Ascending aorta (tissue), 2 donors: ENCODE data around the gene DPP8. TPM values are rescaled to one million over a fixed set of nuclear protein-coding genes. Genes with fewer than 3 reads are reported as not detected.

ENCODE experiments used
- DNase-seq, 2 donors: peaks; one replicate each; pipeline ENCODE4 v3.0.0-alpha.2; 2019; ENCODE audit warnings: low spot score in 2 of 2
- H3K27ac ChIP-seq, 2 donors: fragments of 200-600 bp; sonication (generic); one replicate each; pipeline ENCODE4 v1.5.1; 2016 to 2017; ENCODE audit warnings: mild to moderate bottlenecking in 1 of 2
- H3K27me3 ChIP-seq: fragments of 200-600 bp; sonication (generic); one replicate; pipeline ENCODE4 v1.5.1; 2017
- H3K36me3 ChIP-seq, 2 donors: fragments of 200-600 bp; sonication (generic); one replicate each; pipeline ENCODE4 v1.5.1; 2016
- H3K4me1 ChIP-seq, 2 donors: fragments of 200-600 bp; sonication (generic); one replicate each; pipeline ENCODE4 v1.5.1; 2016 to 2017; ENCODE audit warnings: mild to moderate bottlenecking in 1 of 2
- H3K4me3 ChIP-seq, 2 donors: fragments of 200-600 bp; sonication (generic); one replicate each; pipeline ENCODE4 v1.5.1; 2016 to 2017; ENCODE audit warnings: mild to moderate bottlenecking in 1 of 2
- H3K9me3 ChIP-seq, 2 donors: fragments of 200-600 bp; sonication (generic); one replicate each; pipeline ENCODE4 v1.5.1; 2016
- intact Hi-C: fragments of 100-400 bp; cut with DNase I; formaldehyde crosslinking; loops from one replicate; pipeline ENCODE4 v1.15.1; 2023
- total RNA-seq: library from RNA; depleted of rRNA; stranded (reverse); fragments of >200 nt; gene quantifications from one replicate; pipeline ENCODE4 v1.1.0, GENCODE V29; 2016
- TF ChIP-seq, protein P1 (sequence below), 3 experiments: fragments of 200-600 bp in 2 of 3; fragments of 450-650 bp in 1 of 3; sonication (generic) in 2 of 3; IDR thresholded peaks; one replicate each; pipeline ENCODE4 v1.5.1; 2016 to 2019; ENCODE audit warnings: antibody characterized with exemption in 3 of 3, mild to moderate bottlenecking in 1 of 3, moderate library complexity in 1 of 3

Gene DPP8
- total RNA-seq, 1 donor from 2014 or later, result 69.0 TPM

DNA sequence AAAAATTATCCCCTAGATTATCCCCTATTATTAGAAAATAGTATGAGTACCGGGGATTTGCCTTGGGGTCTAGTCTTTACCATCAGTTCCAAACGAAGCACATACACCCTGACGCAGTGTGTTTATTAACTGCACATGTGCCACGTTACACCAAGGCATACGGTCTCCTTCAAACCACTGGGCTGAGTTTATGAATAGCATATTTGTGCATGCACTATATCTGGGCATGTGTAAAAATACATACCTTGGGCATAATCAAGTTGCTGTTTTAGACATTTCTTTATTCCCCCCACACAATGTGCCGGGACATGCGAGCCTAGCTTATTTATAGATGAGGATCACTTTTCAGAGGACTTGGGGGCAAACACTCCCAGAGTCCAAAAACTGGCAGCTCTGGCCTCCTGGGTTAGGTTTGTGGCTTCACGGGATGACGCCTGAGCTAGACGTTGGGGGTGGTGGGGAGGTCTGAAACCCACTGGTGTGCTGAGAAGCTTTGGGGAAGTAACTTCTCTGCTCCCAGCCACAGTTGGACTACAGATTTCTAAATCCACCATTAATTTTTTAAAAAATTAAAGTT is 111.0 kb downstream of the DPP8 start:
- intact Hi-C loops, result no loop called here
- no peaks in the 10 kb centered on the region for H3K27me3 ChIP-seq
- H3K36me3 ChIP-seq, result no peaks in the 10 kb centered on the region
- DNase-seq, result no peak
- no peak overlapping the region for H3K4me3 ChIP-seq
- no peaks in the 10 kb centered on the region for H3K9me3 ChIP-seq
- no peak overlapping the region for H3K27ac ChIP-seq
- TF ChIP-seq, protein P1, sequence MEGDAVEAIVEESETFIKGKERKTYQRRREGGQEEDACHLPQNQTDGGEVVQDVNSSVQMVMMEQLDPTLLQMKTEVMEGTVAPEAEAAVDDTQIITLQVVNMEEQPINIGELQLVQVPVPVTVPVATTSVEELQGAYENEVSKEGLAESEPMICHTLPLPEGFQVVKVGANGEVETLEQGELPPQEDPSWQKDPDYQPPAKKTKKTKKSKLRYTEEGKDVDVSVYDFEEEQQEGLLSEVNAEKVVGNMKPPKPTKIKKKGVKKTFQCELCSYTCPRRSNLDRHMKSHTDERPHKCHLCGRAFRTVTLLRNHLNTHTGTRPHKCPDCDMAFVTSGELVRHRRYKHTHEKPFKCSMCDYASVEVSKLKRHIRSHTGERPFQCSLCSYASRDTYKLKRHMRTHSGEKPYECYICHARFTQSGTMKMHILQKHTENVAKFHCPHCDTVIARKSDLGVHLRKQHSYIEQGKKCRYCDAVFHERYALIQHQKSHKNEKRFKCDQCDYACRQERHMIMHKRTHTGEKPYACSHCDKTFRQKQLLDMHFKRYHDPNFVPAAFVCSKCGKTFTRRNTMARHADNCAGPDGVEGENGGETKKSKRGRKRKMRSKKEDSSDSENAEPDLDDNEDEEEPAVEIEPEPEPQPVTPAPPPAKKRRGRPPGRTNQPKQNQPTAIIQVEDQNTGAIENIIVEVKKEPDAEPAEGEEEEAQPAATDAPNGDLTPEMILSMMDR (IDR thresholded peaks at IDR 0.05), result no peak
- no peaks in the 10 kb centered on the region for H3K4me1 ChIP-seq

GRCh38 chr15:65405791-65406423 is 111.6 kb downstream of the DPP8 start:
- Histone ChIP-seq H3K27me3 (no peaks in the 10 kb centered on the region), H3K36me3 (no peaks in the 10 kb centered on the region), H3K27ac (no peak overlapping the region), H3K4me3 (no peak overlapping the region), H3K4me1 (no peaks in the 10 kb centered on the region), H3K9me3 (no peaks in the 10 kb centered on the region)
- TF ChIP-seq, protein P1 (IDR thresholded peaks at IDR 0.05), result no peak
- intact Hi-C loops, result no loop called here
- DNase-seq, result no peak

DNA sequence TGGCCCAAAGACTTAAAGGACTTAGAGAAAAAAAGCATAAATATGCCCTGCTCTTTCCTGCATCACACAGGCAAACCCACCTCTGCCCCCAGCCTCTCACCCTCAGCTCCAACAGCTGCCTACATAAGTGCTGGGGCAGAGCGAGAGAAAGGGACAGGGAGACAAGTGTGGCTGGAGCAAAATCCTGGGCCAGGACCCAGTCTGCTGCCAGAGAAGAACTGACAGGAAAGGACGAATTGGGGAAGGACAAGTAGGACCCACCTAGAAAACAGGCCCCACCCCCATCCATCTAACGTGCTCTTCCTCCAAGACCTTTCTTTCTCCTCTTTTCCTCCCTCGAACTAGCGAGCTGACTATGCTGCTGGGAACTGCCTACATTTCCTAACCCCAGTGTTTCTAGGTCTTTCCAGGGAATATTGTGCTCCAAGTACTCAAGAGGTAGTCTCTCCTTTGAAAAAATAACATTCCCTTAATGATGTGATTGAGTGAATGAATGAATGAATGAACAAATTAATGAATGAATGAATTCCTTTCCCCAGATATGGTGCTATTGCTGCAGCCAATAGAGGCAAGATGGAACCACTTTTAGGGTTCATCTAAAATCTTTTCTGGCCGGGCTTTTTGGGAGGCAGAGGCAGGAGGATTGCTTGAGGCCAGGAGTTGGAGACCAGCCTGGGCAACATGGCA is 113.2 kb downstream of the DPP8 start:
- no peak overlapping the region for H3K27ac ChIP-seq
- DNase-seq, result no peak
- H3K9me3 ChIP-seq, result no peaks in the 10 kb centered on the region
- H3K27me3 ChIP-seq, result no peaks in the 10 kb centered on the region
- no peak overlapping the region for H3K4me3 ChIP-seq
- TF ChIP-seq, protein P1 (IDR thresholded peaks at IDR 0.05), result no peak
- H3K36me3 ChIP-seq, result no peaks in the 10 kb centered on the region
- intact Hi-C loops, result no loop called here
- no peaks in the 10 kb centered on the region for H3K4me1 ChIP-seq

DNA sequence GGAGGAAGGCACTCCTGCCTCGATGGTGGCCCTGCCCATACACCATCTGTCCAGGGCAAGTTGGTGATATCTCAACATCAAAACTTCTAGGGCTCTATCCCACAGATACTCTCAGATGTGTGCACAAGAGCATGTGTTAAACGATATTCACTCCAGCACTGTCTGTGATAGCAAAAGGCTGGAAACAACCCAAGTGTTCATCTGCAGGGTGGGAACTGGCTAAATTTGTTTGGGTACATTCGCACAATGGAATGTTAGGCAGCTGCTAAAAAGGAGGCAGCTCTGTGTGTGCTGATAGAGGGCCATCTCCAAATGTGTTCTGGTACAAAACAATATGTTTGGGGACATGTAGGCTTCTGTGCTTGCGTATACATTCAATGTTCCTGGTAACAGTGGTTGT is 114.5 kb downstream of the DPP8 start:
- TF ChIP-seq, protein P1 (IDR thresholded peaks at IDR 0.05), result no peak
- Histone ChIP-seq H3K9me3 (no peaks in the 10 kb centered on the region), H3K27ac (no peak overlapping the region), H3K4me3 (no peak overlapping the region), H3K4me1 (no peaks in the 10 kb centered on the region), H3K36me3 (no peaks in the 10 kb centered on the region), H3K27me3 (no peaks in the 10 kb centered on the region)
- intact Hi-C loops, result no loop called here
- no peak for DNase-seq

DNA sequence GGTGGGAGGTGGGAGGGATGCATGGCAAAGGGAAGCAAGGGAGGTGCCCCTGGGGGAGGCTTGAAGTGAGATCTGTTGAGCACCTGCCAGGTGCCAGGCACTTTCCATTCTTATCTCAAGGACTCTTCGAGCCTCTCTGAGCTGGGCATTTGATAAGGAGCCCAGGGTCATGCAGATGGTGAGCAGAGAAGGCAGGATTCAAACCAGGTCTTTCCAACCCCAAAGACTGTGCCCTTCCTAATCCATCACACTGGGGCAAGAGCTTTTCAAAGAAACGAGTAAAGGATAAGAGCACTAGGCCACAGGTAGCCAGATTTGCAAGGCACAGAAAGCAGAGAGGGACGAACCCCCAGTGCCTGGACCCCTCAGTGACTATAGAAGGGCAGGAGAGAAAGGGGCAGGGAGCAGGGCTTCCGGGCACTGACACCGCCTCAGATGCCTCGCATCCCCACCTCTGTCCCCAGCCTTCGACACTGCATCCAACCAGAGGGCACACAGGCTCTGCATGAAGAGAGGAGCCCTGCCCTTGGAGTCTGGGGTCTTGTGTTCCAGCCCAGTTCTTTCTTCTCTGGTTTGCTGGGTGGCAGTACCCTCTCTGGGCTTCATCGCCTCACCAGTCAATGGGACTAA is 115.8 kb downstream of the DPP8 start:
- intact Hi-C loops, result no loop called here
- Histone ChIP-seq H3K27me3 (no peaks in the 10 kb centered on the region), H3K4me1 (no peaks in the 10 kb centered on the region), H3K4me3 (no peak overlapping the region), H3K9me3 (no peaks in the 10 kb centered on the region), H3K36me3 (no peaks in the 10 kb centered on the region), H3K27ac (no peak overlapping the region)
- DNase-seq, result no peak
- TF ChIP-seq, protein P1 (IDR thresholded peaks at IDR 0.05), result no peak
